T-helper 9 cell (primary cell): ENCODE results near the gene PER2.

Experiments used
- DNase-seq: peaks from one replicate; pipeline ENCODE4 v3.0.0-alpha.2; 2020

Gene PER2

GRCh38 chr2:238306672-238306998, 18.2 kb upstream of the PER2 start:
- no peak for DNase-seq

- DNase-seq, result no peak
Observed at GRCh38 chr2:238305965-238306671, 17.7 kb upstream of the PER2 start.

- DNase-seq, result no peak
Observed at GRCh38 chr2:238305092-238305862, 16.9 kb upstream of the PER2 start.

GRCh38 chr2:238304116-238304515, 15.7 kb upstream of the PER2 start:
- no peak for DNase-seq

- no peak for DNase-seq
Observed at GRCh38 chr2:238302751-238303150, 14.3 kb upstream of the PER2 start.

- no peak for DNase-seq
Observed at GRCh38 chr2:238302087-238302486, 13.7 kb upstream of the PER2 start.

- no peak for DNase-seq
Observed at GRCh38 chr2:238299803-238300202, 11.4 kb upstream of the PER2 start.

- no peak for DNase-seq
Observed at GRCh38 chr2:238296638-238297457, 8.4 kb upstream of the PER2 start.

- DNase-seq, result no peak
Observed at GRCh38 chr2:238295144-238296112, 7.0 kb upstream of the PER2 start.

GRCh38 chr2:238294393-238295143, 6.2 kb upstream of the PER2 start:
- no peak for DNase-seq

- DNase-seq, result no peak
Observed at GRCh38 chr2:238294046-238294392, 5.6 kb upstream of the PER2 start.

GRCh38 chr2:238291550-238292281, 3.3 kb upstream of the PER2 start:
- no peak for DNase-seq

GRCh38 chr2:238290715-238291549, 2.5 kb upstream of the PER2 start:
- no peak for DNase-seq

- DNase-seq, result no peak
Observed at GRCh38 chr2:238290091-238290509, 1.7 kb upstream of the PER2 start.

- no peak for DNase-seq
Observed at GRCh38 chr2:238289574-238289973, 1.2 kb upstream of the PER2 start.

GRCh38 chr2:238288650-238289573, 502 bp upstream of the PER2 start:
- peak; percentile 94 for DNase-seq

GRCh38 chr2:238286987-238287736, 1.2 kb downstream of the PER2 start:
- no peak for DNase-seq

- no peak for DNase-seq
Observed at GRCh38 chr2:238286551-238286950, 1.9 kb downstream of the PER2 start.
